ENCODE data around the gene TOP3B. TPM values are rescaled to one million over a fixed set of nuclear protein-coding genes. Genes with fewer than 3 reads are reported as not detected.

The TOP3B gene
- total RNA-seq, 4 donors from 2014 or later, result 4.6 to 36.6 (median 23.4) TPM

- H3K27ac ChIP-seq, result no peak overlapping the region
- no peaks in the 10 kb centered on the region for H3K36me3 ChIP-seq
- H3K9me3 ChIP-seq, result no peaks in the 10 kb centered on the region
- no peaks in the 10 kb centered on the region for H3K27me3 ChIP-seq
- TF ChIP-seq POLR2A (IDR thresholded peaks at IDR 0.05) (no peak), CTCF (IDR thresholded peaks at IDR 0.05) (no peak)
- no peaks in the 10 kb centered on the region for H3K4me1 ChIP-seq
- 94 to 100% methylated on average over 2 of the region's 2 CpGs for WGBS, 2 donors
- intact Hi-C loops (cut with DNase I), result no loop called here
- H3K4me3 ChIP-seq, result no peak overlapping the region
- no peak for DNase-seq
Observed at GRCh38 chr22:21909871-21910270, 72.7 kb downstream of the TOP3B start.

DNA sequence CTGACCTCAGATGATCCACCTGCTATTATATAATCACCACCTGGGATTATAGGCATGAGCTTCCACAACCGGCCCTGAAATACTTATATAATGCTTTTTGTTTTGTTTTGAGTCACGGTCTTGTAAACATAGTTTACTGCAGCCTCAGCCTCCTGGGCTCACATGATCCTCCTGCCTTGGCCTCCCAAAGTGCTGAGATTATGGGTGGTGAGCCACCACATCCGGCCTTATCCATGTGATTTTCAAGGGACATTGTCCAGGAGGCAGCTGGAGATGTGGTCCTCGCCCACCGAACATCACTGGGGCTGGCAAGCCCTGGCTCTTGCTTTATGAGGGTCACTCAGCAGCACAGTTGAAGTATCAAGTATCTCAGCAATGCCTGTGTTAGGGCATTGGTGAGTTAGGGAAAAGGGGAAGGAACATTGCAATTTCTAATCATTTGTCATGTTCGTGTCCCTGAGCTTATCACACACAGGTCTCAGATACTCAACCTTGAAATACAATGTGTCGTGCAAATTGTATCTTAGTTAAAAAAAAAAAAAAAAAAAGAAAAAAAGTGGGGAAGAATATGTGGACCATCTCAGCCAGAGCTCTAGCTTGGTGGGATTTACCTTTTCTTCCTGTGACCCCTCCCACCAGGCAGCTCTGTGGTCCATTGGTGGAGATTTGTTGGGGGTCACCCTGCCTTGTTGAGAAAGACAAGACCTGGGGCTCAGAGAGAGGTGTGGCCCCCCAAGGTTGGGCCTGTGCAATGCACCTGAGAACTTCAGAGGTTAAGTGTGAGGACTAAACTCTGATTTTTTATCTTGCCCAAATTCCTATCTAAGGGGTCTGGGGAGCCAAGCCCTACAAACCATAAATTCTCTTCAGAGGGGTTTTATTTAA, 74.7 kb downstream of the TOP3B start:
- TF ChIP-seq CTCF (IDR thresholded peaks at IDR 0.05), result no peak
- TF ChIP-seq POLR2A (IDR thresholded peaks at IDR 0.05), result no peak
- Histone ChIP-seq H3K27ac (no peak overlapping the region), H3K4me1 (no peaks in the 10 kb centered on the region), H3K9me3 (no peaks in the 10 kb centered on the region), H3K4me3 (no peak overlapping the region), H3K36me3 (peaks cover 0 to 7% (median 0%) of the 10 kb centered on the region in 3 donors), H3K27me3 (no peaks in the 10 kb centered on the region)
- DNase-seq, result no peak
- 86 to 90% methylated on average over 7 of the region's 7 CpGs for WGBS, 2 donors
- intact Hi-C loops (cut with DNase I), result no loop called here

Other genes with a start within 250 kb of the TOP3B start
- 1 to 10 TPM in 3 of 4 donors, under 1 TPM in 1; 0.53 to 8.5 (median 3.0) TPM for gene YPEL1, start 247.0 kb downstream of the TOP3B start, total RNA-seq
- 10 to 100 TPM; 36.0 to 57.6 (median 45.0) TPM for gene MAPK1, start 115.1 kb downstream of the TOP3B start, total RNA-seq
- 10 to 100 TPM; 22.2 to 39.7 (median 25.9) TPM for gene PPM1F, start 29.9 kb downstream of the TOP3B start, total RNA-seq